ENCODE data around the gene ALG1.
A peak's percentile ranks its signal among the peaks of the same experiment; 100 is the strongest.
"Not testable (repeated sequence)": the region's sequence is repeated elsewhere in the genome, so short reads cannot be mapped to it uniquely, and the experiment has no call there.

Gene ALG1

DNA sequence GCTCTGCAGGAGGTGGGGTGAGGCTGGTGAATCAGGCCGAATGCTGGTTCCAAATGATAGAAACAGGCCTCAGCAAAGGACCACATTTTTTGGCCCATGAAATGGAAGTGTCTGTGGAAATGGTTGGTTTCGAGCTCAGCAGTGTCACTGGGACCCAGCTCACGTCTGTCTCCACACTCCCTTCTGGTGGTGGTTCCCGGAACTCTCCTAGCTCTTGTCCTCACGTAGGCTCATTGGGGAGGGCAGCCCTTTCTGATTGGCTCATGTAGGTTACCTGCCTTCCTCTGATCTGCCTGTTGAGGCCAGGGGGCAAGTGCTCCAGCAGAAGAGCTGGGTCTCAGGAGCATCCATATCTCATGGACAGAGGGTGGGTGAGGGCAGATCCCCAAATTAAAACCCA is 4.0 kb downstream of the ALG1 start:
- no peak for DNase-seq

DNA sequence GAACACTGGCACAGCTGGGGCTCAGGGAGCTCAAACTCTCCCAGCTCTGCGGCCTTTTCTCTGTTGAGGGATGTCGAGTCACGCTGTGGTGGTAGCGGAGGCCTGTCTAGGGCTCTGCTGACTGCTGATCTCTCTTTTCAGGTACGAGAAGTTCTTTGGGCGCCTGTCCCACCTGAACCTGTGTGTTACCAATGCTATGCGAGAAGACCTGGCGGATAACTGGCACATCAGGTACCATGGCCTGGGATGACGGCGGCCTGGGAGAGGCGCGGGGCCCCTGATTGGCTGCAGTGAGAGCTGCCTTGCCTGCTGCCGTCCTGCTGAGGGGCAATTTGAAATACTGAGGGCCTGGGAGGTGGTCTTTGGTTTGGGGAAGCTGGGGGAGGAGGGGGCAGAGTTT is 5.7 kb downstream of the ALG1 start:
- DNase-seq = no peak

GRCh38 chr16:5078626-5079025 is 7.0 kb downstream of the ALG1 start:
- no peak for DNase-seq

DNA sequence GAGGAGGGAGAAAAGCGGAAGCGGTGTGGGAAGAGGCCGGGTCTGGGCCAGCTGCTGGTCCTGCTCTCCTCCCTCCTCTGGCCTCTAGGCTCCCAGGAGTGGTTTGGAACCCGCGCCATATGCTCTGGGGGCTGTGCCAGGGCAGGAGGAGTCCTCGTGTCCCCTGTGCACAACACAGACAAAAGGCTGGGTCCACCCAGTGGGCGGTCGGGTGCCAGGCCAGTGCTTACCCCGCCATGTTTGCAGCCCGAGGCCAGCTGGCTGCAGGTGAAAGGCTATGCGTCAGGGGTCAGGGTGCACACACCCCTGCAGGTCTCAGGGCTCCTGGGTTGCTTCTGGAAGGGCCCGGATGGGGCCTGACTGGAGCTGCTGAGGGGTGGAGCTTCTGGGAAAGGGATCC is 8.8 kb downstream of the ALG1 start:
- DNase-seq = not testable (repeated sequence)

DNA sequence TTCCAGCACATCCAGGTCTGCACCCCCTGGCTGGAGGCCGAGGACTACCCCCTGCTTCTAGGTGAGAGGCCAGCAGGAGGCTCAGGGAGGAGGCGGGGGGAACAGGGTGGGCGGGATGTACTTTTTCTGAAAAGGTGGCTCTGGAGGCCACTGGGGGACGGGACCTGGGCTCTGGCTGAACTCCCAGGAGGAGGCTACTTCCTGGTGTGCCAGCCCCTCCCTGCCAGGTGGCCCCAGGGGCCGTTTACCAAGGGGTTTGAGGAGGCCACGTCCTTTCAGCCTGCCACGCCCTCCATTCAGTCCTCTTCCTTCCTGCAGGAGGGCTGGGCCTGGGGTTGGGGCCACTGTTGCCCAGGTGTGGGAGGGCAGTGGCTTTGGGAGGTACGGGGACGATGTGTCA is 9.4 kb downstream of the ALG1 start:
- DNase-seq = not testable (repeated sequence)

DNA sequence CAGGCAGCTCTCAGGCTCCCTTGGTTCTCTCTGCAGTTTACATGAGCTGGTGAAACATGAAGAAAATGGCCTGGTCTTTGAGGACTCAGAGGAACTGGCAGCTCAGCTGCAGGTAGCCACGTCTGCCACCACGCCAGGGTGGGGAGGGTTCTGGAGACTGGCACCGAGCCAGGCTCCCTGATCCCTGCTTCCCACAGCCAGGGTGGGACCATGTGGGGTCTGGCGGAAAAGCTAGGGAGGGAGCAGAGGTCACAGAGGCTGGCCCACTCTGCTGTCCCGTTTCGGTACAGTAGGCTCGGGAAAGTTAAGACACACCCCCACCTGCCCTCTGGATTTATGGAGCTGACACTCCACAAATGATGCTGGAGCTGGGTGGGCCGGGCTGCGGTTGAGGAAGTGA is 12.0 kb downstream of the ALG1 start:
- DNase-seq = not testable (repeated sequence)

GRCh38 chr16:5084099-5084731 is 12.6 kb downstream of the ALG1 start:
- not testable (repeated sequence) for DNase-seq

GRCh38 chr16:5084802-5085201 is 13.2 kb downstream of the ALG1 start:
- DNase-seq = peak; percentile 44

GRCh38 chr16:5085716-5086115 is 14.1 kb downstream of the ALG1 start:
- not testable (repeated sequence) for DNase-seq

- not testable (repeated sequence) for DNase-seq
These were observed 16.6 kb downstream of the ALG1 start for GRCh38 chr16:5088086-5088790.

GRCh38 chr16:5088936-5089335 is 17.3 kb downstream of the ALG1 start:
- DNase-seq = not testable (repeated sequence)

- DNase-seq = not testable (repeated sequence)
These were observed 18.4 kb downstream of the ALG1 start for GRCh38 chr16:5089911-5090555.

DNA sequence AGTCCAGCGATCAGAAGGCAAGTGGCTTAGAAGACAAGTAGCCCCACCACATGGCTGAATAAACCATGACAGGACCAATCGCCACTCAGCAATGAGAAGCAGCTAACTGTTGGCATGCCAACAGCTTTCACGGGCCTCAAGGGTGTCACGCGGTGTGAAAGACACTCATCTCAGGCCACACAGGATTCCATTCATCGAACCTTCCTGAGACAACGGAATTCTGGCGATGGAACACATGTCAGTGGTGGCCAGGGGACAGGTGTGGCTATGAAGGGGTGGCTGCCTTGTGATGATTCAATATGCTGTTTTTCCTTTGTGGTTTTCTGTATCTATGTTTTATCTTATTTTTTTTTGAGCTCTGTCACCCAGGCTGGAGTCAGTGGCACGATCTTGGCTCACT is 18.9 kb downstream of the ALG1 start:
- DNase-seq = not testable (repeated sequence)

DNA sequence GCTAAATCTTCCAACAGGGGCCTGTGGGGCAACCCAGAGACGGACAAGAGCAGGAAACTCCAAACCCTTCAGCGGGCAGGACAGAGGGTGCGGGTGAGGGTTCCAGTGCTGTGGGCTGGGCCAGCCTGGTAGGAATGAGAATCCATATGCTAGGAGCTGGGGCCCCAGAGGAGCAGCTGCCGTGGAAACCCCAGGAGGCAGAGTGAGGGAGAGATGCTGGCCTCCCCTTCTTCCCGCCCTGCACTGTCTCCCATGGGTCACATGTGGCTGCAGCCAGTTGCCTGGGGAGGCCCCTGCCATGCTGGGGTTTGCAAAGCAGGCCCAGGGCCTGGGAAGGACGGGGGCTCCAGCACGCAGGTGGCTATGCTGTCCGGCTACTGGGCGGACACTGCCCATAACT is 21.4 kb downstream of the ALG1 start:
- DNase-seq = not testable (repeated sequence)

- DNase-seq = not testable (repeated sequence)
These were observed 22.1 kb downstream of the ALG1 start for GRCh38 chr16:5093746-5094145.

DNA sequence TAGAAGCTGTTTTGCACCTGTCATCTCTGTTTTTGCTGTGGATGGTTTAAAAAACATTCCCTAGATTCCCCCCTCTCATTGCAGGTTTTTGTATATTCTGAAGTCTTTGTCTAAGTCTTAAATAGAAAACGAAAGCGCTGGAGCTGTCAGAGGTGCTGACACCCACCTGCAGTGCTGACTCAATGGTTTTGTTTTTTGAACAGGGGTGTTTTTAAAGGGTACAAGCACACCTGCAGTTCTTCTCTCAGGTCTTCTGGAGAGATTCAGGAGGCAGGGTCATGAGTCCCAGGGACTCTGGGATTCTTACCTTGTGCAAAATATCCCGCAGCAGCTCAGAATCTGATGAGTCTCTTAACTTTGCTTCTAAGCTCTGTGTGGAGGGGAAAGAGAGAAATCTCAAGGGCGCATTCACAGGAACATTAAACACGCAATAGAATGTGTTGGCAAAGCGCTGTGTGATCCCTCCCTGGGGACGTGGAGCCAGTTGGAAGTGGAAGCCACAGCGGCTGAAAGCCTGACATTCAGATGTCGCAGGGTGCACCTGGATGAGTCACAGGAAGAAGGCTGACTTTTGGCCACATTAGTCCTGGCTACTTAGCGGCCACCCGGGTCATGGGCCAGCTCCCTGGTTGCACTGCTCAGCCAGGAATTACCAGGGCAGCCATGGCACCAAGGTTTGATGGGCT is 23.6 kb downstream of the ALG1 start:
- DNase-seq = not testable (repeated sequence)

- DNase-seq = not testable (repeated sequence)
These were observed 24.9 kb downstream of the ALG1 start for GRCh38 chr16:5096437-5097060.

GRCh38 chr16:5097061-5097469 is 25.4 kb downstream of the ALG1 start:
- not testable (repeated sequence) for DNase-seq

GRCh38 chr16:5097470-5098220 is 26.0 kb downstream of the ALG1 start, which contains the start of gene EEF2KMT:
Gene EEF2KMT, minus strand, starts transcription at chr16:5097795. Its CDS starts 56 bp downstream, at chr16:5097739.
- peak; percentile 98 for DNase-seq

- peak; percentile 23 for DNase-seq
These were observed 26.8 kb downstream of the ALG1 start for GRCh38 chr16:5098221-5099159.

- DNase-seq = not testable (repeated sequence)
These were observed 27.5 kb downstream of the ALG1 start for GRCh38 chr16:5099174-5099573.
